ENCODE data around the gene CARM1. TPM values are rescaled to one million over a fixed set of nuclear protein-coding genes. Genes with fewer than 3 reads are reported as not detected.

CARM1 gene
- total RNA-seq, 1 experiment from 2014 or later = 51.7 TPM

DNA sequence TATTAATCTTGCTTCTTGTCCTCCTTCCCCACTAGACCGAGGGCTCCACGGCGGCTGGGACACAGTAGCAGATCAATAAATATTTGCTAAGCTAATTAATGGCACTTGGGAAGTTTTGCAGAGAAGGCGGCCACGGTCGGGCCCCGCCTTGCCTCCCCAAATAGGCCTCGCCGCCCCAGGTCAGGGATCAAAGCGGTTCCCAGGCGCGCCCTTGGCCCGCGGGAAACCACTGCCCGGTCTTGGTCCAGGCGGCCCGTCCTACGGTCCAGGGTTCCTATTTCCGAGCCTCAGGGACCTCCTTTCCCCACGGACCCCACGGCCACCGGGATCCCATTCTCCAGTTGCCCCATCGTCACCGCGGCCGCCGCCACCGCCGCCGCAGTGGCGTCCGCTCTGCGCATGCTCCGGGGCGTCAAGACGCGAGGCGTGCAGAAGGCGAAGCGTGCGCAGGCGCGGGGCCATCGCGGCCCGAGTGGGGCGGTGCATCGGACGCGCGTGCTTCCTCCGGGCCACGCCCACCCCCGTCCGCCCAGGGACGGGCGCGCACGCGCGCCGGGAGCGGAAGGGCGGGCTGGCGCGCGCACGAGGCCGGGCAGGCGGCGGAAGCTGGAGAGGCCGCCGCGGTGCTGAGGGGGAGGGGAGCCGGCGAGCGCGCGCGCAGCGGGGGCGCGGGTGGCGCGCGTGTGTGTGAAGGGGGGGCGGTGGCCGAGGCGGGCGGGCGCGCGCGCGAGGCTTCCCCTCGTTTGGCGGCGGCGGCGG lies 89.1 kb downstream of the CARM1 start, which contains the start of gene SMARCA4:
TSS of gene SMARCA4 (plus strand) at position 717 of the 759 bp plus-strand sequence. CDS start 23,122 bp downstream, outside the sequence.
- DNase-seq (ENCODE audit: unreplicated experiment) = peak; percentile 96
- TF ChIP-seq CTCF (IDR thresholded peaks at IDR 0.05; ENCODE audit: unreplicated experiment) = no peak
- intact Hi-C loops (cut with micrococcal nuclease) = loop anchor here (2.0 kb wide), 1 partner anchor 18 kb away; no protein-coding TSS in a partner anchor
- TSS peak; percentile 91 for BruUV-seq (replicated peaks)
- peak within 1 kb of the TSS; percentile 92 for H3K27ac Mint-ChIP-seq (ENCODE audit: low read depth, unreplicated experiment)
- H3K9me3 Mint-ChIP-seq (ENCODE audit: unreplicated experiment) = no peaks in the 10 kb centered on the region
- peak within 1 kb of the TSS; percentile 86 for H3K4me3 Mint-ChIP-seq (ENCODE audit: unreplicated experiment)
- H3K36me3 Mint-ChIP-seq (ENCODE audit: insufficient read depth, unreplicated experiment) = peaks cover 18% of the 10 kb centered on the region
- ChIA-PET POLR2A (interaction anchor here (0.7 to 2.9 kb wide), 15 partner anchors 11 to 147 kb away, joined by 3 to 30 read pairs (median 6); partner anchors contain the start of genes LDLR, TMED1 and YIPF2), CTCF (interaction anchor here (0.6 to 6.0 kb wide), 6 partner anchors 13 to 166 kb away, joined by 3 to 54 read pairs (median 4); no protein-coding TSS in a partner anchor)
- H3K4me1 Mint-ChIP-seq (ENCODE audit: insufficient read depth, unreplicated experiment) = no peaks in the 10 kb centered on the region
- H3K27me3 Mint-ChIP-seq (ENCODE audit: insufficient read depth, unreplicated experiment) = no peaks in the 10 kb centered on the region

DNA sequence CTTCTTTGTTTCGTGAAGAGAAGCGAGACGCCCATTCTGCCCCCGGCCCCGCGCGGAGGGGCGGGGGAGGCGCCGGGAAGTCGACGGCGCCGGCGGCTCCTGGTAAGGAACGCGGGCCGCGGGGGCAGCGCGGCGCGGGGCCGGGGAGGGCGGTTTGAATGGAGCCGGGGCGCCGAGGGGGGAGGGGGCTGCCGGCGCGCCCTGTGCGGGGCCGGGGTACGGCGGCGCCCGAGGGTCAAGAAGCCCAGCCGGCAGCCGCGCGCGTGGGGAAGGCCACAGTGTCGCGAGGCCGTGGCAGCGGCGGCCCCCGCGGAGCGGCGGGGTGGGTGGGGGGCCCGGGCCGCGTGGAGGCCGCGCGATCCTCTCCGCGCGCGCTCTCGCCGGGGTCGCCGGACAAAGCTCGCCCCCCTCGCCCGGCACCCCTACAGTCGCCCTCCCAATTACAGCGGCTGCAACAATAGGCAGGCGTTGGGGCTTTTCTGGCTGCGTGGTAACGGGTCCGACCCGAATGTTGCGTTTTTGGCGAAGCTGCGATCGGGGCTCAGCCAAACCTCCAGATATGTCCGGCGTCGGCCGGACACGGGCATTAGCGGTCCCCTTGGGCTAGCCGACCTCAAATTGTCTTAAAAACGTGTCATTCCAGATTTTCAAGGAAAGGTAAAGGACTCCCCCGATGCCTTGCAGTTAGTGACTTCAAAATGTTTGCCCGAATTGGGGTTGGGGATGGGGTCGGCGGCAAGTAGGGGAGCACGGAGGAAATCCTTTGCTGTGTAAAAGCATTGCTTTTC lies 89.9 kb downstream of the CARM1 start:
- peaks cover 18% of the 10 kb centered on the region for H3K36me3 Mint-ChIP-seq (ENCODE audit: insufficient read depth, unreplicated experiment)
- peak overlapping the region; percentile 86 for H3K4me3 Mint-ChIP-seq (ENCODE audit: unreplicated experiment)
- intact Hi-C loops (cut with micrococcal nuclease) = loop anchor here (2.0 kb wide), 1 partner anchor 18 kb away; no protein-coding TSS in a partner anchor
- peak; percentile 34 for DNase-seq (ENCODE audit: unreplicated experiment)
- H3K27ac Mint-ChIP-seq (ENCODE audit: low read depth, unreplicated experiment) = peak overlapping the region; percentile 72
- no peak for TF ChIP-seq CTCF (IDR thresholded peaks at IDR 0.05; ENCODE audit: unreplicated experiment)
- ChIA-PET CTCF (interaction anchor here (0.6 to 6.0 kb wide), 3 partner anchors 19 to 29 kb away, joined by 3 to 54 read pairs (median 5); no protein-coding TSS in a partner anchor), POLR2A (interaction anchor here (0.6 to 2.9 kb wide), 17 partner anchors 9 to 638 kb away, joined by 3 to 30 read pairs (median 5); partner anchors contain the start of genes LDLR, TMED1 and YIPF2)
- H3K27me3 Mint-ChIP-seq (ENCODE audit: insufficient read depth, unreplicated experiment) = no peaks in the 10 kb centered on the region
- H3K9me3 Mint-ChIP-seq (ENCODE audit: unreplicated experiment) = no peaks in the 10 kb centered on the region
- H3K4me1 Mint-ChIP-seq (ENCODE audit: insufficient read depth, unreplicated experiment) = no peaks in the 10 kb centered on the region
- BruUV-seq (replicated peaks) = no TSS peak

- intact Hi-C loops (cut with micrococcal nuclease) = no loop called here
- Mint-ChIP-seq H3K4me1 (ENCODE audit: insufficient read depth, unreplicated experiment) (no peaks in the 10 kb centered on the region), H3K27me3 (ENCODE audit: insufficient read depth, unreplicated experiment) (no peaks in the 10 kb centered on the region), H3K36me3 (ENCODE audit: insufficient read depth, unreplicated experiment) (peaks cover 24% of the 10 kb centered on the region), H3K9me3 (ENCODE audit: unreplicated experiment) (no peaks in the 10 kb centered on the region), H3K27ac (ENCODE audit: low read depth, unreplicated experiment) (no peak overlapping the region), H3K4me3 (ENCODE audit: unreplicated experiment) (peak overlapping the region; percentile 86)
- BruUV-seq (replicated peaks) = no TSS peak
- no peak for DNase-seq (ENCODE audit: unreplicated experiment)
- POLR2A ChIA-PET = no interaction called here
- CTCF ChIA-PET = interaction anchor here (0.8 kb wide), 1 partner anchor 16 kb away, joined by 3 read pairs; no protein-coding TSS in a partner anchor
- no peak for TF ChIP-seq CTCF (IDR thresholded peaks at IDR 0.05; ENCODE audit: unreplicated experiment)
Observed at GRCh38 chr19:10962863-10963262, 91.5 kb downstream of the CARM1 start.

GRCh38 chr19:10963865-10964264 lies 92.5 kb downstream of the CARM1 start:
- Mint-ChIP-seq H3K27me3 (ENCODE audit: insufficient read depth, unreplicated experiment) (no peaks in the 10 kb centered on the region), H3K36me3 (ENCODE audit: insufficient read depth, unreplicated experiment) (peaks cover 19% of the 10 kb centered on the region), H3K27ac (ENCODE audit: low read depth, unreplicated experiment) (no peak overlapping the region), H3K4me1 (ENCODE audit: insufficient read depth, unreplicated experiment) (no peaks in the 10 kb centered on the region), H3K4me3 (ENCODE audit: unreplicated experiment) (no peak overlapping the region), H3K9me3 (ENCODE audit: unreplicated experiment) (no peaks in the 10 kb centered on the region)
- DNase-seq (ENCODE audit: unreplicated experiment) = no peak
- no TSS peak for BruUV-seq (replicated peaks)
- TF ChIP-seq CTCF (IDR thresholded peaks at IDR 0.05; ENCODE audit: unreplicated experiment) = no peak
- ChIA-PET POLR2A (no interaction called here), CTCF (interaction anchor here (0.8 kb wide), 1 partner anchor 22 kb away, joined by 7 read pairs; no protein-coding TSS in a partner anchor)
- intact Hi-C loops (cut with micrococcal nuclease) = no loop called here
